Measurements from ENCODE around the gene ARHGDIB.

The ARHGDIB gene

GRCh38 chr12:14923944-14924343, 37.5 kb downstream of the ARHGDIB start:
- no peak for DNase-seq

GRCh38 chr12:14921218-14921617, 40.2 kb downstream of the ARHGDIB start:
- DNase-seq: no peak

GRCh38 chr12:14920475-14921126, 40.8 kb downstream of the ARHGDIB start:
- DNase-seq: no peak

- DNase-seq: no peak
Observed at GRCh38 chr12:14919455-14919854, 41.9 kb downstream of the ARHGDIB start.

- no peak for DNase-seq
Observed at GRCh38 chr12:14915736-14916135, 45.7 kb downstream of the ARHGDIB start.

GRCh38 chr12:14913381-14913781, 48.0 kb downstream of the ARHGDIB start:
- DNase-seq: no peak

- DNase-seq: no peak
Observed at GRCh38 chr12:14911131-14911530, 50.3 kb downstream of the ARHGDIB start.

- DNase-seq: no peak
Observed at GRCh38 chr12:14910090-14910915, 51.1 kb downstream of the ARHGDIB start.

- no peak for DNase-seq
Observed at GRCh38 chr12:14907953-14908352, 53.4 kb downstream of the ARHGDIB start.

- no peak for DNase-seq
Observed at GRCh38 chr12:14906114-14906513, 55.3 kb downstream of the ARHGDIB start.

- no peak for DNase-seq
Observed at GRCh38 chr12:14905269-14906004, 56.0 kb downstream of the ARHGDIB start.

- no peak for DNase-seq
Observed at GRCh38 chr12:14904854-14905253, 56.5 kb downstream of the ARHGDIB start.

GRCh38 chr12:14903386-14904098, 57.9 kb downstream of the ARHGDIB start:
- DNase-seq: no peak

- DNase-seq: no peak
Observed at GRCh38 chr12:14902465-14902864, 58.9 kb downstream of the ARHGDIB start.

GRCh38 chr12:14901228-14901562, 60.2 kb downstream of the ARHGDIB start:
- no peak for DNase-seq

GRCh38 chr12:14900521-14901227, 60.7 kb downstream of the ARHGDIB start:
- no peak for DNase-seq

- DNase-seq: no peak
Observed at GRCh38 chr12:14896521-14897169, 64.8 kb downstream of the ARHGDIB start.

GRCh38 chr12:14893506-14894250, 67.7 kb downstream of the ARHGDIB start:
- DNase-seq: no peak

GRCh38 chr12:14892726-14893505, 68.5 kb downstream of the ARHGDIB start:
- no peak for DNase-seq
